ENCODE measurements around the gene ADCY1. TPM values are rescaled to one million over a fixed set of nuclear protein-coding genes. Genes with fewer than 3 reads are reported as not detected.

The ADCY1 gene
- total RNA-seq, 4 donors from 2014 or later = 0.34 to 1.9 (median 0.37) TPM

- no peaks in the 10 kb centered on the region for H3K27me3 ChIP-seq
- no peak overlapping the region for H3K4me3 ChIP-seq
- H3K9me3 ChIP-seq = no peaks in the 10 kb centered on the region
- TF ChIP-seq POLR2A (IDR thresholded peaks at IDR 0.05) = no peak
- intact Hi-C loops (cut with DNase I) = no loop called here
- no peaks in the 10 kb centered on the region for H3K4me1 ChIP-seq
- no peaks in the 10 kb centered on the region for H3K36me3 ChIP-seq
- 82% methylated on average over 7 to 8 of the region's 15 CpGs for WGBS, 2 donors
- DNase-seq = no peak
- no peak overlapping the region for H3K27ac ChIP-seq
These were observed 141.5 kb downstream of the ADCY1 start for GRCh38 chr7:45715471-45716352.

- WGBS, 2 donors = 47 to 74% methylated on average over 6 to 12 of the region's 16 CpGs
- intact Hi-C loops (cut with DNase I) = no loop called here
- H3K4me3 ChIP-seq = no peak overlapping the region
- H3K27me3 ChIP-seq = no peaks in the 10 kb centered on the region
- no peaks in the 10 kb centered on the region for H3K36me3 ChIP-seq
- no peak overlapping the region for H3K27ac ChIP-seq
- TF ChIP-seq POLR2A (IDR thresholded peaks at IDR 0.05) (no peak), CTCF (IDR thresholded peaks at IDR 0.05) (no peak)
- no peaks in the 10 kb centered on the region for H3K4me1 ChIP-seq
- H3K9me3 ChIP-seq = no peaks in the 10 kb centered on the region
- no peak for DNase-seq
These were observed 142.4 kb downstream of the ADCY1 start for GRCh38 chr7:45716380-45717203.

- Histone ChIP-seq H3K36me3 (peaks cover 0 to 8% (median 0%) of the 10 kb centered on the region in 3 donors), H3K27ac (no peak overlapping the region), H3K27me3 (no peaks in the 10 kb centered on the region), H3K9me3 (no peaks in the 10 kb centered on the region), H3K4me1 (no peaks in the 10 kb centered on the region), H3K4me3 (no peak overlapping the region)
- DNase-seq = no peak
- intact Hi-C loops (cut with DNase I) = no loop called here
- TF ChIP-seq CTCF (IDR thresholded peaks at IDR 0.05) = no peak
- no peak for TF ChIP-seq POLR2A (IDR thresholded peaks at IDR 0.05)
- WGBS, 2 donors = 41 to 73% methylated on average over 2 to 9 of the region's 17 CpGs
These were observed 143.5 kb downstream of the ADCY1 start for GRCh38 chr7:45717537-45718235.

- 6 to 89% methylated on average over 2 to 7 of the region's 12 CpGs for WGBS, 2 donors
- peaks cover 0 to 15% (median 0%) of the 10 kb centered on the region in 3 donors for H3K36me3 ChIP-seq
- no peak for DNase-seq
- no peaks in the 10 kb centered on the region for H3K27me3 ChIP-seq
- no peaks in the 10 kb centered on the region for H3K9me3 ChIP-seq
- intact Hi-C loops (cut with DNase I) = no loop called here
- H3K4me1 ChIP-seq = no peaks in the 10 kb centered on the region
- TF ChIP-seq CTCF (IDR thresholded peaks at IDR 0.05) = no peak
- TF ChIP-seq POLR2A (IDR thresholded peaks at IDR 0.05) = no peak
- no peak overlapping the region for H3K4me3 ChIP-seq
- H3K27ac ChIP-seq = no peak overlapping the region
These were observed 144.5 kb downstream of the ADCY1 start for GRCh38 chr7:45718464-45719330.

- no peaks in the 10 kb centered on the region for H3K27me3 ChIP-seq
- no peaks in the 10 kb centered on the region for H3K9me3 ChIP-seq
- peaks cover 0 to 37% (median 6%) of the 10 kb centered on the region in 3 donors for H3K36me3 ChIP-seq
- TF ChIP-seq POLR2A (IDR thresholded peaks at IDR 0.05) (no peak), CTCF (IDR thresholded peaks at IDR 0.05) (no peak)
- H3K4me1 ChIP-seq = no peaks in the 10 kb centered on the region
- H3K27ac ChIP-seq = no peak overlapping the region
- no peak overlapping the region for H3K4me3 ChIP-seq
- DNase-seq = no peak
- intact Hi-C loops (cut with DNase I) = no loop called here
- 90 to 100% methylated on average over 2 to 3 of the region's 3 CpGs for WGBS, 2 donors
These were observed 146.8 kb downstream of the ADCY1 start for GRCh38 chr7:45720989-45721388.

All from esophagus squamous epithelium (tissue), 5 donors.